Activated T-cell treated with anti-CD3 and anti-CD28 coated beads, Interleukin-2, amount 50 U/mL, for 48 hours (primary cell): ENCODE results near the gene LAMB1.
"Not testable (repeated sequence)": the region's sequence is repeated elsewhere in the genome, so short reads cannot be mapped to it uniquely, and the experiment has no call there.

ENCODE experiments used
- DNase-seq, 2 experiments: peaks; one replicate each; pipeline ENCODE4 v3.0.0-alpha.2; 2020

The LAMB1 gene

DNA sequence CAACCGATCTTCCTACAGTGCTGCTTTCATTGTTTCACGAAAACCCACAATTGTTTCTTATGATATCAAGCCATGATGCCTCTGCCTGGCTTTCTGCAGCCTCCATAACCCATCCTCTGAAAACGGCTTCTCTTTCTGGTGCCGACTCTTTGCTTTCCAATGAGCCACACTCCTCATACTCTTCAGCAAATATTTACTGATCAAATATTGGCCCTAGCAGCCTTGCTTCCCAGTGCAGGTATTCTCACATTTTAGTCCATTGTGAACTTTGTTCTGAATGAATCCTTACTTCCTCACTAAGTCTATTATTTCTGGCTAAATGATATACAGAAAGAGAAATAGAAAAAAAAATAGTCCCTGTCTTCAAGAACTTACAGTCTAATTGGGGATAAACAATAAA is 35.5 kb downstream of the LAMB1 start:
- no peak for DNase-seq

- DNase-seq, result no peak
Measured at GRCh38 chr7:107966711-107967110, 36.2 kb downstream of the LAMB1 start.

- no peak for DNase-seq
Measured at GRCh38 chr7:107964510-107964909, 38.5 kb downstream of the LAMB1 start.

DNA sequence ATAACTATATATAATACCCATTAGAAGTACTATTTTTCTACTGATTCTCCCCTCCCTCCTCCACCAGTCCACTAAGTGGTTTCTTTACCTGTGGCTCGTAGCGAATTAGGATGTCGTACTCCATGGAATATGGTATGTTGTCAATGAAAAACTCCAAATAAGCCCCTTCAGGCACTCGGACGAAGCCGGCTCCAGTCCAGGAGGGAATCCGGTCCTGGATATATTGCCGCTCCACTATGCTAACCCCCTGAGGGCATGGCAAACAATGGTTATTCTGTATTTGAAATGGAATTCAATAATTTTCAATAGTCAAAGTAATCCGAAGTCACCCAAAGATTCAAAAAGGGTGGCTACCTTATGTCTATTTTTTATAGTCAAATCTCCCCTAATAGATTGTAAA is 40.1 kb downstream of the LAMB1 start:
- no peak for DNase-seq

GRCh38 chr7:107961405-107961804 is 41.6 kb downstream of the LAMB1 start:
- no peak for DNase-seq

GRCh38 chr7:107960272-107960671 is 42.7 kb downstream of the LAMB1 start:
- DNase-seq, result no peak

DNA sequence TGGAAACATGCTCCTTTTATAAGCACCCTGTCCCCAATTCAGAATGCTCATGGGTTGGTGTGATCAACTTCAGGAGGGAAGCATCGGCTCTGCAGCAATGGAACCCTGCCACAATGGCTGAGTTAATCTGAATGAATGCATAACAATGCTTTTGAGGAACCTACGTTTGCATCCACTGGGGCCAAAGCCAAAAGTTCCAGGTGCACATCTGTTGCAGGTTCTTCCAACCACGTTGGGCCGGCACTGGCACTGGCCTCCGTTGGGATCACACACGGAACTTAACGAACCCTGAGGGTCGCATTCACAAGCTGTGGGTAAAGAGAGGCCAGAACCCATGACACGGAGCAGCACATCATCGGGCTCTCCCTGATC is 43.4 kb downstream of the LAMB1 start:
- DNase-seq, result no peak

GRCh38 chr7:107958764-107959526 is 44.0 kb downstream of the LAMB1 start:
- DNase-seq, result no peak

GRCh38 chr7:107957436-107957835 is 45.5 kb downstream of the LAMB1 start:
- DNase-seq, result no peak

- DNase-seq, result not testable (repeated sequence)
Measured at GRCh38 chr7:107956950-107957349, 46.0 kb downstream of the LAMB1 start.

DNA sequence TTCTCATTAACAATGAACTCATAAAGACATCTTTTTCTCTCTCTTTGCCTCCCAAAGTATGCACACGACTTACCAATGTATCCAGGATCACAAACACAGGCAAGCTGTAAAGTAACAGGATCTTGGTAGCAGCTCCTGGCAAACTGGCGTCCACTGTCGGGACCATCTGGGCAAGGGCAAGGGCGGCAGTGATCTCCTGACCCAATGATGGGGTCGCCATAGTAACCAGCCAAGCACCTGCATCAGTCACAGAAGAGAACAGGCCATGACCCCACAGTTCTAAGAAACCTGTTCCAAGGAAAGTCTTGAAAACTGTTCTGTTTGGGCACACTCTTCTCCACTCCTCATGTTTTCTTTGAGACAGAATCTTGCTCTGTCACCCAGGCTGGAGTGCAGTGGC is 47.6 kb downstream of the LAMB1 start:
- DNase-seq, result no peak

DNA sequence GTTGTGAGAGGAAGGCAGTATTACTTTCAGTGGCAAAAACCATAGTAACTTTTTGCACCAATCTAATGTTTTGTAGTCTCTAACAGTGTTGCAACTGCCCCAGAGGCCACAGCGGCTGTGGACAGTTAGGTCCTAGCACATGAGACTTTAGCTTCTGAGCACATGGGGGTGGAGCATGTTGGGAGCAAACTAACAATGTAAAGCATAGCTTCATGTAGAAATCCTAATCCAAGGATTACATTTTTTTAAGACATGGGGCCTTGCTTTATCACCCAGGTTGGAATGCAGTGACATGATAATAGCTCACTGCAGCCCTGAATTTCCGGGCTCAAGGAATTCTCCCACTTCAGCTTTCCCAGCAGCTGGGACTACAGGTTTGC is 49.0 kb downstream of the LAMB1 start:
- DNase-seq, result no peak

DNA sequence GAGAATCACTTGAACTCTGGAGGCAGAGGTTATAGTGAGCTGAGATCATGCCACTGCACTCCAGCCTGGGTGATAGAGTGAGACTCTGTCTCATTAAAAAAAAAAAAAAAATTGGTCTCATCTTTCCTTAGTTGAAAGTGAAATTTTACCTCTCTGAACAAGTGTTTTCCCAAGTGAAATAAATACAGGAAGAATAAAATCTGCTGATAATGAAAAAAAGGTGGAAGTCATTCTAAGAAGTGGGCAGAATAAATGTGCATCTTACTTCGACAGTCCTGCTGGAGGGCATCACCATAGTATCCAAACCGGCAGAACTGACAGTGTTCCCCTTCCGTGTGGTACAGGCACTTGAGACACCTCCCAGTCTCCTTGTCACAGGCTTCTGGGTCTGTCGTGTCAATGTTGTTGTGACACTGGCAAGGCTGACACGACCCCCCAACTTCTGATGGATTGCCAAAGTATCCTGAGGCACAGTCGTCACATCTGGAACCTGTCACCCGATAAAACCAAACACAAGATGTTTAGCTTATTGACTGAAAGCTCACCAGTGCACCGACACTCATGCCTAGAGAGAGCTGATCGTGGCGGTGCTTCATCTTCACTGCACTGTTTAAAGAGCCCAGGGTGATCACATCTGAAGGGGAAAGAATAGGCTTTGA is 49.6 kb downstream of the LAMB1 start:
- DNase-seq, result no peak

- DNase-seq, result no peak
Measured at GRCh38 chr7:107951896-107952295, 51.1 kb downstream of the LAMB1 start.

GRCh38 chr7:107951172-107951787 is 51.7 kb downstream of the LAMB1 start:
- no peak for DNase-seq

GRCh38 chr7:107949443-107949935 is 53.5 kb downstream of the LAMB1 start:
- no peak for DNase-seq

- no peak for DNase-seq
Measured at GRCh38 chr7:107948645-107949442, 54.1 kb downstream of the LAMB1 start.

GRCh38 chr7:107946881-107947280 is 56.1 kb downstream of the LAMB1 start:
- no peak for DNase-seq

DNA sequence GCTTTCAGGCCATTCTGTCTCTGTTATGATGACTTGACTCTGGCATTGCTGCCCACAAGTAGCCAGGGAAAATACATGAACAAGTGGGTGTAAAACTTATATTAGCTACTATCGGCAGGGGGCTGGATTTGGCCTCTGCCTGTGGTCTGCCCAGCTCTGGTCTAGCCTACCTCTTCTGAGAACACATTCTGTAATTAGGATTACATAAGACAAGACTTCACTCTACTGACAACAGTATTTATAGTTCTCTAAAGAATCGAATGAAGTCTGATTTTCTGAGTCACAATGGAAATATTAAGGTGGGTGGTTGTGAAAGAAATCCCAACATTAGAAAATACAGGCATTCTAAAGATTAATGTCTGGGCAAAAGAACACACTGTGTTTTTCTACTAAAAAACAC is 56.5 kb downstream of the LAMB1 start:
- DNase-seq, result no peak

GRCh38 chr7:107945332-107945731 is 57.6 kb downstream of the LAMB1 start:
- DNase-seq, result no peak

DNA sequence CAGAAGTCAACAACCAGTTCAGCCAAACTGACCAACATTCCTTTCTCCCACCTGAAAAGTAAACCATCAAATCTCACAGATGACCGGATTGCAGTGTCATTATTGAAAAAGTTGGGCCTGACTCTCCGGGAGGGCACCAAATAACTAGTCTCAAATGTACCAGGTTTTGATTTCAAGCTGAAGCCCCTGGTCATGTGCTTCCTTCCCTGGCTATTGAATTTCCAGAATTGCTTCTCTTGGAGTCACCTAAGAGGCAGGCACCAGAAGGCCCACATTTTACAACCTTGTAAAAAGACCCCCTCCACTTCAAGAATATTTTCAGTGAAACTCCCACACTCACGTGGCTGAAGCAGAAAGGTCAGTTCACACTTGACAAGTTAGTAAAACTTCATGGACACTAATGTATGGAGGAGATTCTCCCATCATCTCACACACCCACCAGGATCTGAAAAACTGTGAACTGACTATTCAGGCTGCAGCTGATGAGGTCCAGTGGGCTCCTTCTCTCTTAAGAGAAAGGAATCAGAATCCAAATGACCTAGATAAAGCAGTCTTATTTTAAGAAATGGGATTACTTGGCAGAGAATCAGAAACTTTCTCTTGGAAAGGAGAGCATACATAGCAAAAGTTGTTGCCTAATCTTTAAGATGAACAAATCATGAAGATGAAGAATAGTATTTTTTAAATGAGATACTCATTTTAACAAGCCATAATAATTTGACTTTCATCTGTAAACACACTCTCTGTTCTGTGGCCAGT is 58.4 kb downstream of the LAMB1 start:
- DNase-seq, result no peak

DNA sequence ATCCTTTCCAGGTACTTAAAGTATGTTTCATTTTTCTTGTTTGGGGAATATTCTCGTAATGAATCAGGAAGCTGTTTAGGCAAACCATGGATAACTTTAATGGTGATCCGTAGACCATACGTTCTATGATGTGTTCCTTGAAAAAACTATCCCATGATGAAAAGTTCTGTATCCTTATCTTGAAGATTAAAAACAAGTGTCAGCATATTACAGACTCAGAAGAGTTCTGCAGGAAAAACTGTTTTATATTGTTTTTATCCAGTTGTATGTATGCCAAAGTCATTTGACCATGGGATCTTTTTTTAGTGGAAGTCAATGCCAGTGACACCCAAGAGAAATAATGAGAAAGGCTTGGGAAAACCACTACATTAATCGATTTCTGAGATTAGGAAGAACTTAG is 59.9 kb downstream of the LAMB1 start:
- DNase-seq, result no peak

GRCh38 chr7:107940951-107941350 is 62.0 kb downstream of the LAMB1 start:
- no peak for DNase-seq
